OCI-LY3 (cell line): Measurements from ENCODE around the gene SRM.

Experiments
- CTCF ChIP-seq: fragments of 200-600, 300-600 bp; sonication (generic); IDR thresholded peaks from 2 replicates; pipeline ENCODE4 v1.5.1; 2014; ENCODE audit warnings: antibody characterized with exemption, low read length, low read depth
- EZH2phosphoT487 ChIP-seq: fragments of 200-600 bp; shearing (Covaris generic); IDR thresholded peaks from 2 replicates; pipeline ENCODE4 v1.6.1; 2018; ENCODE audit warnings: antibody characterized with exemption, mixed run types, low read depth

GRCh38 chr1:11024154-11024873 is 35.5 kb downstream of the SRM start:
- no peak for TF ChIP-seq CTCF
- TF ChIP-seq EZH2phosphoT487, result no peak
